Suppressor macrophage treated with lipopolysaccharide for 1 hour (primary cell): ENCODE measurements around the gene CDH4.
A peak's percentile ranks its signal among the peaks of the same experiment; 100 is the strongest.

ENCODE experiments used
- DNase-seq, 3 donors: peaks; one replicate each; pipeline ENCODE4 v3.0.0-alpha.2; 2020 to 2022

CDH4 gene

DNA sequence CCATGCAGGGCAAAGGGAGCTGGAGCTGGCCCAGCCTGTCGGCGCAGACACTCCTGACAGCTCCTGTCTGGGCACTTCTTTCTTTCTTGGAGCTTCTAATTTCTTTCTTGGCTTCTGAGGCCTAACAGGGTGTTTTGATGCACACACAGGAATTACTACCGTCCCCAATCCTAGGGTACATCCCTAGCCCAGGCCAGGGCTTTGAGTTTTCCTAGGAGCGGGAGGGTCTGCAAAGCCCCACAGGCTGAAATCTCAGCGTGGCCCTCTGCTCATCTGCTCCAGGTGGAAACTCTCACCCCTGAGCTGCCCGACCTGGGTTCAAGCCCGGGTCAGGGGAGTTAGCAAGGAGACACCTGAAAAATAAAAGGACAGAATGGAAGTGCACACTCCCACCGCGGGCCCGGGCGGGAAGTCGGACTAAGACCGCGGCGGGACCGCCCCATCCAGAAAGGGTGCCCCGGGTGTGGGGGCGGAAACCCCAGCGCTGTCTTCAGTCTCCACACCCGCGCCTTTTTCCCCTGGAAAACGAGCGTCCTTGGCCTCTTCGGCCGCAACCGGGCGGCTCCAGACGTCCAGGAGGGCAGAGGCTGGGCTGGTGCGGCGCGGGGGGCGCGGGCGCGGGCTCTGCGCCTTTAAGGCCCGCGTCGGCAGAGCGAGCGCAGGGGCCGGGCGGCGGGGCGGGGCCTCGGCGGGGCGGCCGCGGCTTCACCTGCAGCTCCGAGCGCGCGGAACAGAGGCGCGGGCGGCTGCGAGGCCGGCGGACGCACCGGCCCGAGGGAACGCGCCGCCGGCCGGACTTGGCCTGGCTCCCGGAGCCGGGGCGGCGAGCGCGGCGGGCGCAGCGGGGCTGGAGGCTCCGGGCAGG lies at the start of gene CDH4:
Gene CDH4 (plus strand): TSS at position 733 of the 865 bp plus-strand sequence.
- peak in 1 of 3 donors; percentile 5 for DNase-seq

DNA sequence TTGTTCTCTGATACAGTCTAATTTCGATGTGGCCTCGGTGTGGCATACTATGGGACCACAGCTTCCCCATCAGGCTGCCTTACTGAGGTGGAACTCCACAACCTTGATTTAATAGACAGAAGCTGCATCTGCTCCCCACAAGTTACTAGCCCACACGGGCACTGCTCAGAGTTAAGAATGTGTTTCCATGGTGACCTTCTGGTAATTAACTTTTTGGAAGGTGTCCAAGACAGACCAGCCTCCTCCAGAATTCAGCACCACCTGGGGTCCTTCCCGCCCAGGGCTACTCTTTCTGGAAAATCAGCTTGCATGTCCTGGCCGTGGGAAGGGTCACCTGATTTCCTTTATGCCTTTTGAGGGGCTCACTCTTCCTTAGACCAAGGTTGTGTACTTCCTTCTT lies 48.7 kb upstream of the CDH4 start:
- DNase-seq: no peak

DNA sequence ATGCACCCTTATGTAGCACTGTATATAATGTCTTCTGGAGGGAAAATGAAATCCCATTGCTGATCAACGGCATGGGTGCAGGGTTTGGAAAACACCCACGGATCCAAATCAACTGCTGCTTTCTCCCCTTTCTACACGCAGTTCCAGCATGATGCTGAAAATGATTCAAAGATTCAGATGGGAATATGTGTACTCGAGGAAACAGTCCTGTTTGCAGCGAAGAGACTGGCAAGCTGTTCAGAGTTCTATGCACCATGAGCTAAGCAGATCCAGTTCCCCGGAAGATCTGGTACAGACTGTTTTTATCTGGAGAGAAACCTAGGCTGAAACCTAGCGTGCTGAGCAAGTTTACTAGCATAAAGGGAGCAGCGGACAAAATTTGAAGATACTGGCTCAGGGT lies 47.9 kb upstream of the CDH4 start:
- no peak for DNase-seq

DNA sequence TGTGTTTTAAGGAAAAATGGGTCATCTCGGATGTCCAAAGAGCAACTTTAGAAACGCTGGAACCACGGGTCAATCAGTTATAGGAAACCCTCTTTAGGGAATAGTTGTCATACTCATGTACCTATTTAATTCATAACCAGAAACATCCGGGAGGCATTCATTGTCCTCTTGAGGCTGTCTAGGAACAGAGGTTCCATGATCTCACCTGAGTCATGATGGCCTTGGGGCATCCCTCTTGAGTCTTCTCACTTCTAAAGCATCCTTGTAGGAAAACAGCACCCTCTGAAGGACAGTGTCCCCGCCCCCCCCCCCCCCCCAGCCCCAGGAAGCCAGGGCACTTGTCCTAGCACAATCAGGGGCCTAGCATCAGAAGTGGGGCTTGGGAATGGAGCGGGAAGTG lies 46.3 kb upstream of the CDH4 start:
- no peak for DNase-seq

DNA sequence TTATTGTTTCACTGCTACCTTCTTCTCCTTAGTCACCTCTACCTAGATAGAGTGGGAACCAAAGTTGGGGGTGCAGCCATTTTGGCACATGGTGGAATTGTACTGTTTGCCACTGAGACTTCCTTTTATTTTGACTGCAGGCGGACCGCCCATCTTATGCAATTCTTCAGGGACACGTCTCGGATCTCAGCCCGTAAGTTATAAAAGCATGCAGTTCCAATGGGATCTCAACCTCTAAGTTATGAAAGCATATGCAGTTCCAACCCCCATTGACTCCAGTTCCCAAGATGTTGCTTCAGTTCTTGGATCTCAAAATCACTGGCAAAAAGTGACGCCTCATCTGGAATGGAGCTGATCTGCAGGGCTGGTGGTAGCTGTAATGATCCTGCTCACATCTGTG lies 41.2 kb upstream of the CDH4 start:
- DNase-seq: no peak

DNA sequence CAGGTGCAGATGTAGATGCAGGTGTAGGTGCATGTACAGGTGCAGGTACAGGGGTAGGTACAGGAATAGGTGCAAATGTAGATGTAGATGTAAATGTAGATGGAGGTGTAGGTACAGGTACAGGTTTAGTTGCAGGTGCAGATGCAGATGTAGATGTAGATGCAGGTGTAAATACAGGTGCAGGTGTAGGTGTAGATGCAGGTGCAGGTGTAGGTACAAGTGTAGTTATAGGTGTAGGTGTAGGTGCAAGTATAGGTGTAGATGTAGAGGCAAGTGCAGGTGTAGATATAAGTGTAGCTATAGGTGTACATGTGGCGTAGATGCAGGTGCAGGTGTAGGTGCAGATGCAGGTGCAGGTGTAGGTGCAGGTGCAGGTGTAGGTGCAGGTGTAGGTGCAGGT lies 34.2 kb upstream of the CDH4 start:
- no peak for DNase-seq

DNA sequence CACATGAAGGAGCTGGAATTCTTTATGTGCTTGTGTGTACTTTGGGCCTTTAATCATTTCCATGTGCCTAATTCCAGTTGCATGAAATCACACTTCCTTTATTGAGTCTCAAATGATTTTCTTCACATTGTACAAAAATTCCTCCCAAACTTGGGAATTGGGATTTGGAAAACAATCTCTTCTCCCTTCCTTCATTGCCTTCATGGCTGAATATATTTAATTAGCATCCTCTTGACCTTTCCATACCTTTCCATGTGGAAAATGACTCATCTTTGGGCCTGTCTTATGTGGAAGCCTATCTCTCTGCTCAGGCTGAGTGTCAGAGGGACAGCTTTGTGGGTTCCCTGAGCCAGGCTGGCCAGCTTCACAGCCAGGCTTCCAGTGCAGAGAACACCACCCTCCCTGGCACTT lies 33.0 kb upstream of the CDH4 start:
- no peak for DNase-seq

DNA sequence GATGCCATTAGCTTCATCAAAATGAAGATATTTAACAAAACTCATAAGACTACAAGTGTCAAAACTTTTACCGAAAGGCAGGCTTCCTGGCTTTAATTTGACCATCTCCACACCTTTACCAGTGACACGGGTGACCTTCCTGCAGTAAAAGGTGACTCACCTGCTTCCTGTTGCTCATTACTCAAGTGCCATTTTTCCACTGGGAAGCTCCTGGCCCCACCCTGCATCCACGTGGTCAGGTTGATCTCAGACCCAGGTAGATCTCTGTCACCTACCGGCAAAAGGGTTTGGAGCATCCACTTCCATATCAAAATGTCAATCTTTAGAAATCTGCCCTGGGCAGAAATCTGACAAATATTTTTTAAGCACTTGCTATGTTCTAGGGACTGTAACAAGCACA lies 31.9 kb upstream of the CDH4 start:
- no peak for DNase-seq

DNA sequence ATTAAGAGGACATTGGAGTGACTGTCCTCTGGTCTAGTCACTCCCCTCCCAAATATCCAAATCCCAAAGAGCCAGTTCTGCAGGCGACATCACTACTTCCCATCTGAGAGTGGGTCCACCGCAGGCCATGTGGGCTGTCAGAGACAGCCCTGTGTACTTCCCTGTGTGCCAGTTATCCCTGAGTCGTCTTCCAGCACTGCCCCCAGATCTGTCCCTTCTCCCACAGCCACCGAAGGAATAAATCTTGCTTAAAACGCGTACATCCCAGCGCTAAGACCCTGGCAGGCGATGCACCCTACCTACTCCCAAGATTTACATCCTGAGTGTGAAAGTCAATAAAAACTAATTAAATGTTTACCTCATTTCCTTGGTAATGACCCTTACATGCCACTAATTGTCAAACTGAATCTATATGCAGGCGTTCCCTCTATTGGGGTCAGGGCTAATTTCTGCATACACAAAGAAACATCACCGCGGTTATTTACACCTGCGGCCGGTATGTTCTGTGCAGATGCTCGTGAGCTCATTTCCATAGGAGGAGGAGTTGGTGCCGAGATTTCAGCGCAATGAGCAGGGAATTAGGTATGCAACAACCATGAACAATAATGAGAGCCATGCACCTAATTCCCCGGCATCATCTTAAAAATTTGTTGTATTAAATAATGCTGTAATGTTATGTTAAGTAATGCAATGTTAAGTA lies 31.3 kb upstream of the CDH4 start:
- DNase-seq: no peak

DNA sequence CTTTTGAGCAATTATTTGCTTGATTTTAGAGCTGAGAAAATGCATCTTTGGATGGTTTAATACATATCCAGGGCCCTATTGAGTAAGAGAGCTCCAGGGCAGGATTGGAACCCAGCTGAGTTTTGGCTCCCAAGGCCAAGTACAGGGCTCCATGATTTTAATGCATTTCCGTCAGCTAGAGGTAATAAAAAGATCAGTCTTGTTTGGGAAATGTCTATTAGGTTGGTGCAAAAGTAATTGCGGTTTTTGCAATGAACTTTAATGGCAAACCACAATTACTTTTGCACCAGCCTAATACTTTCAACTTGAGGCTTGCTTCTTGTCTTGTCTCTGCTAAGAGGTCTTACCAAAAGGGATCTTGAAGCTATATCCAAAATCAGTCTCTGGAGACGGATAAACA lies 29.4 kb upstream of the CDH4 start:
- DNase-seq: no peak

DNA sequence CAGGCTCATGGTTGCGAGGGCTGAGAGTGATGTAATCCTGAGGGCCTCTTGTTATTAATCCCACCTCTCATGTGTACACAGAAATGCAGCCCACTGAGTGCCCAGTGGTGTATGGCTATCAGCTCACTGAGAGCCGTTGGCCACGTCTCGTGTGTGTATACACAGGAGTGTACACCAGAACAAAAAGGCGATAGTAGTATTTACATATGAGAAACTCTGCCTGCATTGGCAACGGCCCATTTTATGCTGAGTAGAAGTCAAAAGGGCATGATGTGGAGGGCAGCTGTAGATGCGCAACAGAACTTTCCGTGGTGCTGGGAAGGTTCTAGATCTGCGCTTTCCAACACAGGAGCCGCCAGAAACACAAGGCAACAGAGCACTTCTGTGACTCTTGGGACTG lies 28.9 kb upstream of the CDH4 start:
- no peak for DNase-seq

DNA sequence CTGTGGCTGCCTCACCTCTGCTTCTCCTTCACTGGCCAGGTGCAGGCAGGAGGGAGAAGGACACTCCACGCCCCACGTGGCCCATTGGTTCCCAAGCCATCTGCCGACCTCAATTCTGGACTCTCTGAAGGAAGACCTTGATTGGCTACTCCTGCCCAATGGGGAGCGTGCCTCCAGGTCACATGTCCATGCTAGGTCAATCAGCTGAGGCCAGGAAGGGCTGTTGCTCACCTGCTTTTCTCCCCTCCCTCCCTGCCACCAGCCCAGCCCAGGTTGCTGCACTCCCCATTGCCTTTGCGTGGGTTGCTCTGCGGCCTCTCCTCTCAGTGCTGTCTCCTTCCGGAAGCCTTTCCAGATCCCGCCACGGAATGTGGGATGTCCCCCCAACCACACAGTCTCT lies 21.9 kb upstream of the CDH4 start:
- DNase-seq: no peak

DNA sequence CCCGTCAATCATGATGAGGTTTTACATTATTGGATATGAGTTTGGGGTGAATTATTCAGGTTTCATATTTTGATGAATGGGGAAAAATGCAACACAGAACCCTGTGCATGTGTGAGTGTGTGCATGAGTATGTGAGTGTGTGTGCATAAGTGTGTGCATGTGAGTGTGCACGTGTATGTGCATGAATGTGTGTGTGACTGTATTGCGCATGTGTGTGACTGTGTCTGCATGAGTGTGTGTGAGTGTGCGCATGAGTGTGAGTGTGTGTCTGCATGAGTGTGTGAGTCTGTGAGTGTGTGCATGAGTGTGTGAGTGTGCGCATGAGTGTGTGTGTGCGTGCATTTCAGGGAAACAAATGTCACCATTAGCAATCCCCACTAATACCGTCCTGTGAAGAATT lies 18.5 kb upstream of the CDH4 start:
- DNase-seq: no peak

DNA sequence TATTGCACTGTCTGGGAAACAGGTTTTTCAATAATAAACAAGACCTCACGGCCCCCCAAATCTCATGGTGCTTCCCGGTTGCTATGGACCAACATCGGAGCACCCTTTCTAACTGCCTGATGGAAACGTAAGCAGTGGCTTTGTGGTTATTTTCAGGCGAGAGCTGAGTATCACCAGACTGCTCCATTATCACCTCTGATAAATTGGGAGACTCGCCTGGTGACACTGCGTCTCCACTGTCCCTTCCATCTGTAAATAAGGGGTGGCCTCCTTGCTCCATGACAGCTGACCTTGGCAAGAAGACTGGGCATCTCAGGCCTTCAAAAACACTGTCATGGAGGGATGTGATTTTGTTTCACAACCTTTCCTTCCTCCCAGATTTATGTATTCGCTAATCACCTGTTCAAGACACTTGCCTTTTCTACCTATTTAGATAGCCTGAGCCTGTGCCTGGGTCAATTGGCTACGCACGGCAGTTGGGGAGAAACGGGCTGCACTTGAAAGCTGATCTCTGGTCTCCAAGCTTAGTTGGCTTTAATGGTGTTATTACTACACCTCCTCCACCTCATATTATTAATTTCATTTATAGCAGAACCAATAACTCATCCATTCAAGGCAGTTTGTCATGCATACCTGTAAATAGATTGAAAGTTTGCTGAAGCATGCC lies 17.7 kb upstream of the CDH4 start:
- DNase-seq: no peak

DNA sequence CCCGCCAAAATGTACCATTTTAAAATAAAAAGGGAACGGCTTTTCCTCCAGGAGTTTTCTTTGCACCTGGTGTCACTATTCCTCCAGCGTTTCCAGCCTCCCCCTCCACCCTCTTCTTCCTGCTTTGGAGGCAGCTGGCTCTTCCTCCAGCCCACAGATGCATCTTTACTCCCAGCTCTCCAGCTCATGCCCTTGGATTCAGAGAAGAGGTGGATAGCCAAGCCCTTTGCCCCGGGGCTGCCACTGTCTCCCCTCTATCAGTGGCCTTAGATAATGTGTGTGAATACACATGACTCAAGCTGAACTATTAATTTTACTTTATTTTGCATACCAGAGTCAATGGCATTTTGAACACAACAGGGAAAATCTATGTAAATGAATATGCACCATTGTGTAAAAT lies 15.3 kb upstream of the CDH4 start:
- DNase-seq: no peak

DNA sequence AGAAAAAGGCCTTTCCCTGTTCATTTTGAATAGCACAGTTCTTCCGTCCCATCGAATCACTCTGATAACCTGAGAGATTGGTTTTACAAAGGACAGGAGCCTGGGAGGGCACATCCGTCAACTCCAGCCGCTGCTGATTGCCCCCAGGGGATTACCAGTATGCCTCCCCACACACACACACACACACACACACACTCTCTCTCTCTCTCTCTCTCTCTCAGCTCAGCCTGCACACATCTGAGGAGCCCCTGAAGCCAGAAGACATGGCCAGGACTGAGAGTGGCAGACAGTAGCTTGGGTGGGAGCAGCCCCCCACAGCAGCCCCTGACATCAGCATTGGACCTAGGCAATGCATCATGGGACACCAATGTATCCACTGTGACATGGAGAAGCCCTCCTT lies 13.2 kb upstream of the CDH4 start:
- no peak for DNase-seq

DNA sequence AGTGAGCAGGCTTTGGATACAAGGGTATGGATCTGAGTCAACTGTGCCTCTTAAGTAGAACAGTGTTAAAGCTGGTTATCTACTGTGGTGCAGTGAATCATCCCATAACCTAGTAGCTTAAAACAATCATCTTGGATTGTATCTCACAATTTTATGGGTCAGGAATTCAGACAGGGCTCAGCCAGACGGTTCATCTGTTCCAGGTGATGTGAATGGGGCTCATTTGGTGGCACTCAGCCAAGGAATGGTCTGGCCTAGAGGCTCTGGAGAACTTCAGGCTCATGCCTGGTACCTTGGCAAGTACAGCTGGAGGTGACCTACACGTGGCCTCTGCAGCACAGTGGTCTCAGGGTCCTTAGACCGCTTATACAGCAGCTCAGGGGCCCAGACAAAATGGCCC lies 11.2 kb upstream of the CDH4 start:
- DNase-seq: no peak

DNA sequence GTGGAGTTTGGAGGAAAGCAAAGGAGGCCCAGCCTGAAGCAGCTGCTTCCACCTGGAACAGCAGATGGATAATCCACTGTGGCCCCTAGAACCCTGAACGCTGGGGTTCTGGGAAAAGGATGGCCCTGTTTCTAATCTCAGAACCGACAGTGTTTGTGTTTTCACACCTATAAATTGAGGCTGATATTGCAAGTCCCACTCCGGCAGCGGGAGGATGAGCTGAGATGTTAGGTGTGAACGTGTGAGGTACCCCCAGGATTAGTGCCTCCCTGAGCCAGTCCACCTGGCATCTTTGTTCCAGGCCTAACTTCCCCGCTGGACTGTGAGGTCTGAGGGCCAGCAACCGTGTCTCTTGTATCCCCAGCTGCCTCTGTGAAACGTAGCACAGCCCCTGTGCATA lies 7.8 kb upstream of the CDH4 start:
- no peak for DNase-seq

DNA sequence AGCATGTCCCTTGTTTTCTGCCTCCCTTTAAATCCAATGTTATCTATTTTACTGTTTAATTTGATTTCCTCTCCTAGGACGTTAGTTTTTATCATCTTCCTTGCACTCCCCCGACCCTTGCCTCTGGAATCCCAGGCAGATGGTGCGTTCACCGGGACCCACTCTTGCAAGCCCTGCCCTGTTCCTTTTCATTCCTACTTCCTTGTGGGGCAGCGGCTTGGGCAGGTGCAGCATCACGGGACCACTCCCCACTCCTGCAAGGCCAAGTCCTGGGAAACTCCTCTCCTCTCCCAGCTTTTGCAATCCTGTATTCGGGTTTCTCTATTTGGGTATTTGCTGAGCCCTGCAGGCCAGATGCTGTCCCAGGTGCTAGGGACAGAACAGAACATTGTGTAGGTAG lies 5.8 kb upstream of the CDH4 start:
- DNase-seq: no peak

DNA sequence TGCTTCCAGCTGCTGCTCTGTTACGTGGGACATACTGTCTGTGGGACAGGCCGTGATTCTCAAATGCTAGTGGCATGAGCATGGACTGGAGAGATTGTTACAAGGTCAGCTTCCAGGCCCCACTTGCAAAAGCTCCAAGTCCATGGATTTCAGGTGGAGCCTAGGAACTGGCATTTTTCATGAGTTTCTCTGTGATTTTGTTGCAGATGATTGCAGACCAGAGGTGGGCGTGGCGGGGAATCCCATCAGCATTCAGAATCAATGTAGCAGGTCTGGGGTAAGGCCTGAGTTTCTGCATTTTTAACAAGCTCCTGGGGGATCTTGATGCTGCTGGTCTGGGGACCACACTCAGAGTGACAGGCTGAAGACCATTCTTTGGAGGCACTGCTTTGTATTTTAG lies 2.4 kb upstream of the CDH4 start:
- DNase-seq: no peak

DNA sequence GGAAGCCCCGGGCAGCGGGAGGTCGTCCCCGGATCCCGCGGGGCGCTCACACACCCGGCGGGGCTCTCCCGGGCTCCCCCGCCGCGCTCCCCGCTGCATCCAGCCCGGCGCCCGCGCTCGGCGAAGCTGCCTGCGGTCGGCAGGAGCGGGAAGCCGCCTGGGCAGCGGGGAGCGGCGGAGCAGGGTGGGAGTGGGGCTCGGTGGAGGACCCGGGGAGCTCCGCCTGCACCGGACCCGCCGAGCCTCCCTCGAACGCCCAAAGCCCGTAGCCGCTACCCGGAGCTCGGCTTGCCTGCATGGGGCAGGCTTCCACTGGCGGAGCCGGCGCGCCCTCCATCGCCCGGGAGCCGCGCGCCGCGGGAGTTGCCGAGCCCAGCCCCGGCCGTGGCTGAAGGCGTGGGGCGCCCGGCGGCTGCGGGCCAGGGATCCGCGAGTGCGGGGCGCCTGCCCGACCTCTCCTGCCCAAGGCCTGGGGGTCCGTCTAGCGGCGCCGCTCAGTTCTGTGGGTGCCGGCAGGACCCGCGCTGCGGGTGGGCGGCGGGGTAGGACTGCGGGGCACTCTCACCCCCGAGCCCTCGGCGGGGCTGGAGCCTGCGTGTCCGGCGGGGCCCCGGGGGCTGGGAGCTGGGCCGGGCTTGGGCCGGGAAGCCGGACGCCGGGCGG lies 671 bp downstream of the CDH4 start:
- DNase-seq: peak in 1 of 3 donors; percentile 13

DNA sequence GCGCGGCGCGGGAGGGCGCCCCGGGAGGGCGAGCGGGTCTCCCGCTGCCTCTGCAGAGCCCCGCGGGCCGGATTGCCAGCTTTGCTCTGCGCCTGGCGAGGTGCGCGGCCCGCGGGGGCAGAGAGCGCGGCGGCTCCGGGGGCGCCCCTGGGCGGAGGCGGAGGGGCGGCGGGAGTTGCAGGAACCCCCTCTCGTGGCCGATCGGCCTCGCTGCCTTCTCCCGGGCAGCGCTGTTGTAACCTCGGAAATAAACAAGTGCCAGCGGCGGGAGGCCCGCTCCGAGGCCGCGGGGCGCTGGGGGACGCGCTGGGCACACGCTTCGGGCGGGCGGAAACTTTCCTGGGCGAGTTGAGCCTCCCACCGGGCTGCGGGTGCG lies 1.2 kb downstream of the CDH4 start:
- peak in 1 of 3 donors; percentile 26 for DNase-seq
